ENCODE results near the gene ARMC7. TPM values are rescaled to one million over a fixed set of nuclear protein-coding genes. Genes with fewer than 3 reads are reported as not detected.

Gene ARMC7
- total and polyA plus RNA-seq, 2 of the 13 experiments (the other 11 are each of a cell fraction or from before 2014, with no cell fraction given): 3.9 to 4.2 TPM

DNA sequence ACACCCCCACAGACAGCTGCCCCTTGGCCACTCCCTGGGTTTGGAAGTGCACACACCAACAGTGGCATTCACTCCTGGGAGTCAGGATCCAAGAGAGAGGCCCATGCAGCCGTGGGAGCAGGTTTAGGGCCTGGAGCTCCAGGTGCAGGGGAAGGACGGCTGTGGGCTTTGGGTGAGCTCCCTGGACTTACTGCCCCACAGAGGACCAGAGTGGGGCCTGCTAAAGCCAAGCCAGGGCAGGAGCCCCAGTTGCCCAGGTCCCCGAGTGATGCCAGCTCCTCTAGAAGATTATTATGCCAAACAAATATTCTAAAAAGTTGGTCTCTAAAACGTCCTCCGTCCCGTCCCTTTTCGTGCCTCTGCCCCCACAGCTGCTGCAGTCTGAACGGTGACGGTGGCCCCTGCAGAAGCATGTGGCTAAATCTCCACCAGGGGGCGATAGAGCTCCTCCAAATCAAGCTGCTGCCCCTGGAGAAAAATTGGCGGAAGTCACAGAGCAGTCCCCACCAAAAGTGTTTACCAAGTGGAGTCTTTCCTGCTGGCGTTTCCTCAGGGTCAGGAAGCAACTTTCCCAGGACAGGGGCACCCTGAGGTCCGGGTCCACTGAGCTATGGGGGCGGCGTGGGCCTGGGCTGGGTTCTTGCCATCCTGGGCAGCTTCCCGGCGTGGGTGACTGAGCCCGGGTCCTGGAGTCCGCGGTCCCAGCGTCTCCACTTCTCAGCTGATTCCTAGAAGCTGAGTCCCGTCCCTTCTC, 4.2 kb downstream of the ARMC7 start (continued):
- TF ChIP-seq, protein P1, sequence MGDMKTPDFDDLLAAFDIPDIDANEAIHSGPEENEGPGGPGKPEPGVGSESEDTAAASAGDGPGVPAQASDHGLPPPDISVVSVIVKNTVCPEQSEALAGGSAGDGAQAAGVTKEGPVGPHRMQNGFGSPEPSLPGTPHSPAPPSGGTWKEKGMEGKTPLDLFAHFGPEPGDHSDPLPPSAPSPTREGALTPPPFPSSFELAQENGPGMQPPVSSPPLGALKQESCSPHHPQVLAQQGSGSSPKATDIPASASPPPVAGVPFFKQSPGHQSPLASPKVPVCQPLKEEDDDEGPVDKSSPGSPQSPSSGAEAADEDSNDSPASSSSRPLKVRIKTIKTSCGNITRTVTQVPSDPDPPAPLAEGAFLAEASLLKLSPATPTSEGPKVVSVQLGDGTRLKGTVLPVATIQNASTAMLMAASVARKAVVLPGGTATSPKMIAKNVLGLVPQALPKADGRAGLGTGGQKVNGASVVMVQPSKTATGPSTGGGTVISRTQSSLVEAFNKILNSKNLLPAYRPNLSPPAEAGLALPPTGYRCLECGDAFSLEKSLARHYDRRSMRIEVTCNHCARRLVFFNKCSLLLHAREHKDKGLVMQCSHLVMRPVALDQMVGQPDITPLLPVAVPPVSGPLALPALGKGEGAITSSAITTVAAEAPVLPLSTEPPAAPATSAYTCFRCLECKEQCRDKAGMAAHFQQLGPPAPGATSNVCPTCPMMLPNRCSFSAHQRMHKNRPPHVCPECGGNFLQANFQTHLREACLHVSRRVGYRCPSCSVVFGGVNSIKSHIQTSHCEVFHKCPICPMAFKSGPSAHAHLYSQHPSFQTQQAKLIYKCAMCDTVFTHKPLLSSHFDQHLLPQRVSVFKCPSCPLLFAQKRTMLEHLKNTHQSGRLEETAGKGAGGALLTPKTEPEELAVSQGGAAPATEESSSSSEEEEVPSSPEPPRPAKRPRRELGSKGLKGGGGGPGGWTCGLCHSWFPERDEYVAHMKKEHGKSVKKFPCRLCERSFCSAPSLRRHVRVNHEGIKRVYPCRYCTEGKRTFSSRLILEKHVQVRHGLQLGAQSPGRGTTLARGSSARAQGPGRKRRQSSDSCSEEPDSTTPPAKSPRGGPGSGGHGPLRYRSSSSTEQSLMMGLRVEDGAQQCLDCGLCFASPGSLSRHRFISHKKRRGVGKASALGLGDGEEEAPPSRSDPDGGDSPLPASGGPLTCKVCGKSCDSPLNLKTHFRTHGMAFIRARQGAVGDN (CRISPR knock-in tag; IDR thresholded peaks at IDR 0.05): peak; percentile 77
- no peak for TF ChIP-seq ZNF207 (IDR thresholded peaks at IDR 0.05; ENCODE audit: borderline replicate concordance)
- TF ChIP-seq, protein P2, sequence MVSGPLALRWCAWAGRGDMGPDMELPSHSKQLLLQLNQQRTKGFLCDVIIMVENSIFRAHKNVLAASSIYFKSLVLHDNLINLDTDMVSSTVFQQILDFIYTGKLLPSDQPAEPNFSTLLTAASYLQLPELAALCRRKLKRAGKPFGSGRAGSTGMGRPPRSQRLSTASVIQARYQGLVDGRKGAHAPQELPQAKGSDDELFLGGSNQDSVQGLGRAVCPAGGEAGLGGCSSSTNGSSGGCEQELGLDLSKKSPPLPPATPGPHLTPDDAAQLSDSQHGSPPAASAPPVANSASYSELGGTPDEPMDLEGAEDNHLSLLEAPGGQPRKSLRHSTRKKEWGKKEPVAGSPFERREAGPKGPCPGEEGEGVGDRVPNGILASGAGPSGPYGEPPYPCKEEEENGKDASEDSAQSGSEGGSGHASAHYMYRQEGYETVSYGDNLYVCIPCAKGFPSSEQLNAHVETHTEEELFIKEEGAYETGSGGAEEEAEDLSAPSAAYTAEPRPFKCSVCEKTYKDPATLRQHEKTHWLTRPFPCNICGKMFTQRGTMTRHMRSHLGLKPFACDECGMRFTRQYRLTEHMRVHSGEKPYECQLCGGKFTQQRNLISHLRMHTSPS (CRISPR knock-in tag; IDR thresholded peaks at IDR 0.05; ENCODE audit: low read depth): peak; percentile 76; the same call in 1 of the 2 replicates
- TF ChIP-seq GABPB1 (CRISPR knock-in tag; IDR thresholded peaks at IDR 0.05): peak; percentile 68
- peak; percentile 12 for TF ChIP-seq SKI (IDR thresholded peaks at IDR 0.05; ENCODE audit: partially characterized antibody)
- no peak for TF ChIP-seq SRSF1 (optimal IDR thresholded peaks at IDR 0.05; ENCODE audit: low read depth, low read length)
- TF ChIP-seq ZNF235 (CRISPR knock-in tag; IDR thresholded peaks at IDR 0.05; ENCODE audit: borderline replicate concordance): no peak
- TF ChIP-seq, protein P3, sequence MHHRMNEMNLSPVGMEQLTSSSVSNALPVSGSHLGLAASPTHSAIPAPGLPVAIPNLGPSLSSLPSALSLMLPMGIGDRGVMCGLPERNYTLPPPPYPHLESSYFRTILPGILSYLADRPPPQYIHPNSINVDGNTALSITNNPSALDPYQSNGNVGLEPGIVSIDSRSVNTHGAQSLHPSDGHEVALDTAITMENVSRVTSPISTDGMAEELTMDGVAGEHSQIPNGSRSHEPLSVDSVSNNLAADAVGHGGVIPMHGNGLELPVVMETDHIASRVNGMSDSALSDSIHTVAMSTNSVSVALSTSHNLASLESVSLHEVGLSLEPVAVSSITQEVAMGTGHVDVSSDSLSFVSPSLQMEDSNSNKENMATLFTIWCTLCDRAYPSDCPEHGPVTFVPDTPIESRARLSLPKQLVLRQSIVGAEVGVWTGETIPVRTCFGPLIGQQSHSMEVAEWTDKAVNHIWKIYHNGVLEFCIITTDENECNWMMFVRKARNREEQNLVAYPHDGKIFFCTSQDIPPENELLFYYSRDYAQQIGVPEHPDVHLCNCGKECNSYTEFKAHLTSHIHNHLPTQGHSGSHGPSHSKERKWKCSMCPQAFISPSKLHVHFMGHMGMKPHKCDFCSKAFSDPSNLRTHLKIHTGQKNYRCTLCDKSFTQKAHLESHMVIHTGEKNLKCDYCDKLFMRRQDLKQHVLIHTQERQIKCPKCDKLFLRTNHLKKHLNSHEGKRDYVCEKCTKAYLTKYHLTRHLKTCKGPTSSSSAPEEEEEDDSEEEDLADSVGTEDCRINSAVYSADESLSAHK (CRISPR knock-in tag; IDR thresholded peaks at IDR 0.05; ENCODE audit: borderline replicate concordance): no peak
- TF ChIP-seq, protein P4, sequence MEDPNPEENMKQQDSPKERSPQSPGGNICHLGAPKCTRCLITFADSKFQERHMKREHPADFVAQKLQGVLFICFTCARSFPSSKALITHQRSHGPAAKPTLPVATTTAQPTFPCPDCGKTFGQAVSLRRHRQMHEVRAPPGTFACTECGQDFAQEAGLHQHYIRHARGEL (CRISPR knock-in tag; IDR thresholded peaks at IDR 0.05): no peak
- peak; percentile 76; the same call in 1 of the 2 replicates for TF ChIP-seq GTF3A (CRISPR knock-in tag; conservative IDR thresholded peaks at IDR 0.05)
- TF ChIP-seq, protein P5, sequence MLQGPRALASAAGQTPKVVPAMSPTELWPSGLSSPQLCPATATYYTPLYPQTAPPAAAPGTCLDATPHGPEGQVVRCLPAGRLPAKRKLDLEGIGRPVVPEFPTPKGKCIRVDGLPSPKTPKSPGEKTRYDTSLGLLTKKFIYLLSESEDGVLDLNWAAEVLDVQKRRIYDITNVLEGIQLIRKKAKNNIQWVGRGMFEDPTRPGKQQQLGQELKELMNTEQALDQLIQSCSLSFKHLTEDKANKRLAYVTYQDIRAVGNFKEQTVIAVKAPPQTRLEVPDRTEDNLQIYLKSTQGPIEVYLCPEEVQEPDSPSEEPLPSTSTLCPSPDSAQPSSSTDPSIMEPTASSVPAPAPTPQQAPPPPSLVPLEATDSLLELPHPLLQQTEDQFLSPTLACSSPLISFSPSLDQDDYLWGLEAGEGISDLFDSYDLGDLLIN (CRISPR knock-in tag; IDR thresholded peaks at IDR 0.05; ENCODE audit: borderline replicate concordance): no peak
- TF ChIP-seq, protein P6, sequence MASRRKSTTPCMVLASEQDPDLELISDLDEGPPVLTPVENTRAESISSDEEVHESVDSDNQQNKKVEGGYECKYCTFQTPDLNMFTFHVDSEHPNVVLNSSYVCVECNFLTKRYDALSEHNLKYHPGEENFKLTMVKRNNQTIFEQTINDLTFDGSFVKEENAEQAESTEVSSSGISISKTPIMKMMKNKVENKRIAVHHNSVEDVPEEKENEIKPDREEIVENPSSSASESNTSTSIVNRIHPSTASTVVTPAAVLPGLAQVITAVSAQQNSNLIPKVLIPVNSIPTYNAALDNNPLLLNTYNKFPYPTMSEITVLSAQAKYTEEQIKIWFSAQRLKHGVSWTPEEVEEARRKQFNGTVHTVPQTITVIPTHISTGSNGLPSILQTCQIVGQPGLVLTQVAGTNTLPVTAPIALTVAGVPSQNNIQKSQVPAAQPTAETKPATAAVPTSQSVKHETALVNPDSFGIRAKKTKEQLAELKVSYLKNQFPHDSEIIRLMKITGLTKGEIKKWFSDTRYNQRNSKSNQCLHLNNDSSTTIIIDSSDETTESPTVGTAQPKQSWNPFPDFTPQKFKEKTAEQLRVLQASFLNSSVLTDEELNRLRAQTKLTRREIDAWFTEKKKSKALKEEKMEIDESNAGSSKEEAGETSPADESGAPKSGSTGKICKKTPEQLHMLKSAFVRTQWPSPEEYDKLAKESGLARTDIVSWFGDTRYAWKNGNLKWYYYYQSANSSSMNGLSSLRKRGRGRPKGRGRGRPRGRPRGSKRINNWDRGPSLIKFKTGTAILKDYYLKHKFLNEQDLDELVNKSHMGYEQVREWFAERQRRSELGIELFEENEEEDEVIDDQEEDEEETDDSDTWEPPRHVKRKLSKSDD (CRISPR knock-in tag; IDR thresholded peaks at IDR 0.05; ENCODE audit: low read depth): no peak
